Sigmoid colon (tissue), 7 donors: ENCODE measurements around the gene GABBR1. TPM values are rescaled to one million over a fixed set of nuclear protein-coding genes. Genes with fewer than 3 reads are reported as not detected.

Source experiments
- DNase-seq: peaks from one replicate; pipeline ENCODE4 v3.0.0-alpha.2; 2019
- H3K27ac ChIP-seq, 4 donors: fragments of 200-600 bp; sonication (generic); one replicate each; pipeline ENCODE4 v1.5.1; 2016 to 2019; ENCODE audit warnings: mild to moderate bottlenecking in 1 of 4
- H3K27me3 ChIP-seq, 3 donors: fragments of 200-600 bp; sonication (generic); one replicate each; pipeline ENCODE4 v1.5.1; 2019; ENCODE audit warnings: mild to moderate bottlenecking in 1 of 3
- H3K36me3 ChIP-seq, 4 donors: fragments of 200-600 bp; sonication (generic); one replicate each; pipeline ENCODE4 v1.5.1; 2016 to 2019
- H3K4me1 ChIP-seq, 4 donors: fragments of 200-600 bp; sonication (generic); one replicate each; pipeline ENCODE4 v1.5.1; 2017 to 2019
- H3K4me3 ChIP-seq, 4 donors: fragments of 200-600 bp; sonication (generic); one replicate each; pipeline ENCODE4 v1.5.1; 2017 to 2019; ENCODE audit warnings: mild to moderate bottlenecking in 2 of 4, moderate library complexity in 1 of 4
- H3K9me3 ChIP-seq, 4 donors: fragments of 200-600 bp in 3 of 4; sonication (generic) in 3 of 4; one replicate each; pipeline versions ENCODE4 v1.5.1 to v1.6.1; 2013 to 2019
- EP300 ChIP-seq, 4 donors: sonication (generic); formaldehyde crosslinking; IDR thresholded peaks; one replicate each; pipeline ENCODE4 v1.6.1; 2017; ENCODE audit warnings: antibody characterized with exemption in 4 of 4
- POLR2A ChIP-seq, 2 donors: fragments of 450-650 bp; IDR thresholded peaks; one replicate each; pipeline ENCODE4 v1.6.1; 2016; ENCODE audit warnings: antibody characterized with exemption in 2 of 2, mild to moderate bottlenecking in 2 of 2, moderate library complexity in 2 of 2
- POLR2AphosphoS5 ChIP-seq, 4 donors: sonication (generic); formaldehyde crosslinking; IDR thresholded peaks; one replicate each; pipeline ENCODE4 v1.6.1; 2017; ENCODE audit warnings: antibody characterized with exemption in 4 of 4
- WGBS, 2 donors: extraction: QIAGEN DNeasy Blood & Tissue Kit; methylation state at CpG; one replicate each; pipeline ENCODE4 v1.1.7; 2013; 5-methylcytosine and 5-hydroxymethylcytosine counted together
- intact Hi-C: fragments of 100-400 bp; cut with DNase I; formaldehyde crosslinking; loops from one replicate; pipeline ENCODE4 v1.15.1; 2023
- polyA plus RNA-seq, 3 donors: library from polyadenylated mRNA; stranded (reverse); fragments of 200-250 nt; gene quantifications; one replicate each; pipeline ENCODE4 v1.2.3, GENCODE V29; 2013
- total RNA-seq, 4 donors: library from RNA; depleted of rRNA; stranded (reverse); fragments of >200 nt; gene quantifications; one replicate each; pipeline ENCODE4 v1.1.0, GENCODE V29; 2016
- TF ChIP-seq, protein P1 (sequence below), 4 experiments: fragments of 450-650 bp in 3 of 4; fragments of 200-600 bp in 1 of 4; IDR thresholded peaks; one replicate each; pipeline ENCODE4 v1.5.1; 2016 to 2019; ENCODE audit warnings: antibody characterized with exemption in 4 of 4, mild to moderate bottlenecking in 3 of 4, moderate library complexity in 2 of 4
- donor health status: healthy with polysubstance abuse.
- donor health status: Bipolar disorder and iron deficiency.
- donor health status: healthy.

Gene GABBR1
- total and polyA plus RNA-seq, 7 donors, result 0.92 to 73.9 (median 26.5) TPM

DNA sequence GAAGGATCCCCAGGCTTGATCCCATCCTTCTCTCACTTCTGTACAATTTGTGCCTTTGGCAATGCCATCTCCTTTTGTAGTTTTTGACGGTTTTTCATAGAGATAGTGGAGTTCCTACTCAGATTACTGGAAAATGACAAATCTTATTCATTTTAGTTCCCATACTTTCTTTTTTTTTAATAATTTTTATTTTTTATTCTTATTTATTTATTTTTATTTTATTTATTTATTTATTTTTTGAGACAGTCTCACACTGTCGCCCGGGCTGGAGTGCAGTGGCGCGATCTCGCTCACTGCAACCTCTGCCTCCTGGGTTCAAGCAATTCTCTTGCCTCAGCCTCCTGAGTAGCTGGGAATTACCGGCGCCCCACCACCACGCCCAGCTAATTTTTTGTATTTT is 4.3 kb upstream of the GABBR1 start:
- H3K36me3 ChIP-seq, result no peaks in the 10 kb centered on the region
- H3K27ac ChIP-seq, result no peak overlapping the region
- WGBS, 2 donors, result 91 to 96% methylated on average over 9 of the region's 9 CpGs
- no peak overlapping the region for H3K4me3 ChIP-seq
- H3K27me3 ChIP-seq, result no peaks in the 10 kb centered on the region
- no peak for DNase-seq
- intact Hi-C loops, result no loop called here
- peaks cover 0 to 11% (median 7%) of the 10 kb centered on the region in 4 donors for H3K4me1 ChIP-seq
- TF ChIP-seq, protein P1, sequence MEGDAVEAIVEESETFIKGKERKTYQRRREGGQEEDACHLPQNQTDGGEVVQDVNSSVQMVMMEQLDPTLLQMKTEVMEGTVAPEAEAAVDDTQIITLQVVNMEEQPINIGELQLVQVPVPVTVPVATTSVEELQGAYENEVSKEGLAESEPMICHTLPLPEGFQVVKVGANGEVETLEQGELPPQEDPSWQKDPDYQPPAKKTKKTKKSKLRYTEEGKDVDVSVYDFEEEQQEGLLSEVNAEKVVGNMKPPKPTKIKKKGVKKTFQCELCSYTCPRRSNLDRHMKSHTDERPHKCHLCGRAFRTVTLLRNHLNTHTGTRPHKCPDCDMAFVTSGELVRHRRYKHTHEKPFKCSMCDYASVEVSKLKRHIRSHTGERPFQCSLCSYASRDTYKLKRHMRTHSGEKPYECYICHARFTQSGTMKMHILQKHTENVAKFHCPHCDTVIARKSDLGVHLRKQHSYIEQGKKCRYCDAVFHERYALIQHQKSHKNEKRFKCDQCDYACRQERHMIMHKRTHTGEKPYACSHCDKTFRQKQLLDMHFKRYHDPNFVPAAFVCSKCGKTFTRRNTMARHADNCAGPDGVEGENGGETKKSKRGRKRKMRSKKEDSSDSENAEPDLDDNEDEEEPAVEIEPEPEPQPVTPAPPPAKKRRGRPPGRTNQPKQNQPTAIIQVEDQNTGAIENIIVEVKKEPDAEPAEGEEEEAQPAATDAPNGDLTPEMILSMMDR (IDR thresholded peaks at IDR 0.05), result no peak
- TF ChIP-seq POLR2AphosphoS5 (IDR thresholded peaks at IDR 0.05), result no peak
- TF ChIP-seq EP300 (IDR thresholded peaks at IDR 0.05), result no peak
- no peak for TF ChIP-seq POLR2A (IDR thresholded peaks at IDR 0.05)
- no peaks in the 10 kb centered on the region for H3K9me3 ChIP-seq

DNA sequence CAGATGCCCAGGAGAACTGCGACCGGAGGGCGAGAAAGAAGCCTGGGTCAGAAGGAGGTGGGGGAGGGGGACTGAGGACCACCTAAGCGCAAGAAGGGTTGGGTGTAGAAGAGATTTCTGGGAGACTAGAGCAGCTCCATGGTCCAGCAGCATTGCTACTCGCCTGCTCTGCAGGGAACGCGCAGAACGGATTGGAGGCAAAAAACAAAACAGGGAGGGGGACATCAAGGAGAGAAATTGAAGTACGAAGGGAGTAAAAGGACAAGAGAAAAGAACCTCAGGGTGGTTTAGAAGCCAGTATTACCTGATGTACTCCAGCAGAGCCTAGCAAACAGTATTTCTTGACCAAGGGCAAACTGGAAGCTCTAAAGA is 537 bp upstream of the GABBR1 start:
- Histone ChIP-seq H3K9me3 (no peaks in the 10 kb centered on the region), H3K27ac (peak overlapping the region; percentile 88 to 90 (median 89)), H3K4me3 (peak overlapping the region; percentile 76 to 89 (median 79)), H3K27me3 (no peaks in the 10 kb centered on the region), H3K4me1 (peaks cover 0 to 31% (median 28%) of the 10 kb centered on the region in 4 donors), H3K36me3 (no peaks in the 10 kb centered on the region)
- no peak for TF ChIP-seq POLR2AphosphoS5 (IDR thresholded peaks at IDR 0.05)
- no peak for TF ChIP-seq EP300 (IDR thresholded peaks at IDR 0.05)
- TF ChIP-seq POLR2A (IDR thresholded peaks at IDR 0.05), result no peak
- TF ChIP-seq, protein P1 (IDR thresholded peaks at IDR 0.05), result no peak
- intact Hi-C loops, result loop anchor here (2.0 to 5.0 kb wide), 2 partner anchors 17 to 114 kb away; no protein-coding TSS in a partner anchor
- DNase-seq, result peak; percentile 66
- WGBS, 2 donors, result 6 to 11% methylated on average over 9 of the region's 9 CpGs

DNA sequence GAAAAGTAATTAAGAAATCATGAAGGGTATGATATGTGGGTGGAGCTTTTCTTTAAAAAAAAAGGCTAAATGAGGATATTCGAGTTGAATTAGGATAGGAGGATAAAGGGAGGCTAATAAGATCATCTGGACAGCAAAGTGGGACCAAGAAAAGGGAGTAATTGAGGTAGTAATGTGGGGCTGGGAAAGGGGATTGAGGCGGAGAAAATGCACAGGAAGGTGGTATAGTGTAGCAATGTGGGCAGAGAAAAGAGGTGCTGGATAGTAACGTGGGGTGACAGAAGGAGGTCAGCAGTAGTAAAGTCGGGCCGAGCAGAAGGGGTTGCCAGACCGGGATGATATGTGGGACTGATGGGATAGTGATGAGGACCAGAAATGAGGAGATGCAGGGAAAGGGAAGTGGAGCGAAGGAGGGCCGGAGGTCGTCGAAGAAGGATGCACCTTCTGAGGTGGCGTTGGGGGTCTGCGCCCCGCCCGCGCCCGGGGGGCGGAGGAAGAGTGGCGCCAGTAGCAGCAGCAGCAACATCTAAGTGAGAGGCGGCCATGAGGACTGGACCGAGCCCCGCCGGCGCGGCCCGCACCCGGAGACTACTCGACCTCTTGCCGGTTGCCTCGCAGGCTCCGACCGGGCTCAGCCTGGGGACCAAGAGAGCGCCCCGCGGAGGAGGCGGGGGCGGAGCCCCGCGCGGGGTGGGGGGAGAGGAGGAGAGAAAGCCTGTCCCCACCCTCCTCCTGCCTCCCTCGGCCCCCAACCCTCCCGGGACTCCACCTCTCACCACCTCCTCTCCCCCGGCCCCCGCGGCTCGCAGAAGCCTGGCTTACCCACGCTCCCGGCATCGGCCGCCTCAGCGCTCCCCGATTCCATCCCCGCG is 887 bp downstream of the GABBR1 start:
- TF ChIP-seq POLR2A (IDR thresholded peaks at IDR 0.05) (no peak), EP300 (IDR thresholded peaks at IDR 0.05) (no peak), POLR2AphosphoS5 (IDR thresholded peaks at IDR 0.05) (no peak)
- TF ChIP-seq, protein P1 (IDR thresholded peaks at IDR 0.05), result no peak
- peak overlapping the region; percentile 88 to 90 (median 89) for H3K27ac ChIP-seq
- DNase-seq, result peak; percentile 91
- no peaks in the 10 kb centered on the region for H3K36me3 ChIP-seq
- no peaks in the 10 kb centered on the region for H3K9me3 ChIP-seq
- H3K4me1 ChIP-seq, result peaks cover 0 to 43% (median 38%) of the 10 kb centered on the region in 4 donors
- peak overlapping the region; percentile 76 to 89 (median 79) for H3K4me3 ChIP-seq
- no peaks in the 10 kb centered on the region for H3K27me3 ChIP-seq
- WGBS, 2 donors, result 3% methylated on average over 52 to 53 of the region's 53 CpGs
- intact Hi-C loops, result loop anchor here (2.0 to 5.0 kb wide), 2 partner anchors 19 to 115 kb away; no protein-coding TSS in a partner anchor

DNA sequence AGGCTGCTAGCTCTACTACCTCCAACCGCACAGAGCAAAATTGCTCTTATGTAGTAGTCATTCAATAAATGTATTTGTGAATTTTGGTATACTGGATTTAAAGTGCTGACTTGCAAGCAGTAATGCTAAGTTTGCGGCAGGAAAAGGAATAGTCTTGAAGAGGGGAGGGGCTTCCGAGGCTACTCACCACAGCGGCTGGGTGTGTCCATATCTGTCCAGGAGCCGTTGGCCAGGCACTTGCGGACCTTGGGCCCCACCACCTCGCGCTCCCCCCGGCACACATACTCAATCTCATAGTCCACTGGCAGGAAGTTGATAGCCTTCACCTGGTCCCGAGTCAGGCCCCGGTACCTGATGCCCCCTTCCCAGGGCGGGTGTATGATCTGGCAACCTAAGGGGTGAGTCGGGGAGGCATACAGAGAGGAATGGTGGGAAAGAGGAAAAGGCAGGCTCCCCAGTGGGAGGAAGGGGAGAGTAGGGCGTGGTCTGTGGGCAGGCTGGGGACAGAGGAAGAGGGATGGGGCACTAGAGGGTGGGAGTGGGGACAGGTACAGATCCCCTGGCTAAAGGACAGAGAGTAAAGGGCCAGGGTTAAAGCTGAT is 1.7 kb downstream of the GABBR1 start:
- WGBS, 2 donors, result 59 to 61% methylated on average over 14 of the region's 14 CpGs
- intact Hi-C loops, result loop anchor here (5.0 kb wide), 1 partner anchor 116 kb away; no protein-coding TSS in a partner anchor

More for the DNA sequence above, 1.7 kb downstream of the GABBR1 start:
- no peaks in the 10 kb centered on the region for H3K27me3 ChIP-seq
- no peaks in the 10 kb centered on the region for H3K9me3 ChIP-seq
- no peak for DNase-seq
- peak overlapping the region in 1 of 4 donors; percentile 90 for H3K27ac ChIP-seq
- H3K4me3 ChIP-seq, result peak overlapping the region in 1 of 4 donors; percentile 81
- TF ChIP-seq EP300 (IDR thresholded peaks at IDR 0.05) (no peak), POLR2AphosphoS5 (IDR thresholded peaks at IDR 0.05) (no peak), POLR2A (IDR thresholded peaks at IDR 0.05) (no peak)
- TF ChIP-seq, protein P1 (IDR thresholded peaks at IDR 0.05), result no peak
- no peaks in the 10 kb centered on the region for H3K36me3 ChIP-seq
- peaks cover 0 to 43% (median 40%) of the 10 kb centered on the region in 4 donors for H3K4me1 ChIP-seq
